ENCODE data around the gene DHX9.
"Not testable (repeated sequence)": the region's sequence is repeated elsewhere in the genome, so short reads cannot be mapped to it uniquely, and the experiment has no call there.

DHX9 gene

DNA sequence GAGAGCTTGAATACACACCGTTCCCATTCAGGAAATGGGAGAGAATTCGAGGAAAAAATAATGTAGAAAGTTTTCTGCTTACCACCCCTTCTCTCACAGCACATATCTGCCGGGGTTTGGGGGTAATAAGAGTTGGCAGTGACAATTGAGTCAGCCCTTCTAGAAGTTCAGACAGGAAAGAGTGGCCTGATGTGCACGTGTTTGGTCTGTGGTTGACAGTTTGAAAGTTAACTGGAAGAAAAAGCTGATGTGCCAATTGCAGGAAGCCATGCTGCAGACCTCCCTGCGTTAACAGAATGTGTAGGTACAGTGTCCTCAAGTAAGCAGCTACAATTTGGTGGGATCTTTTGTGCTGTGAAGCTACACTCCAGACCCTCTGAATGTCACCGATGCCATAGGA, 50.9 kb downstream of the DHX9 start:
- DNase-seq (ENCODE audit: low spot score): peak; percentile 63

DNA sequence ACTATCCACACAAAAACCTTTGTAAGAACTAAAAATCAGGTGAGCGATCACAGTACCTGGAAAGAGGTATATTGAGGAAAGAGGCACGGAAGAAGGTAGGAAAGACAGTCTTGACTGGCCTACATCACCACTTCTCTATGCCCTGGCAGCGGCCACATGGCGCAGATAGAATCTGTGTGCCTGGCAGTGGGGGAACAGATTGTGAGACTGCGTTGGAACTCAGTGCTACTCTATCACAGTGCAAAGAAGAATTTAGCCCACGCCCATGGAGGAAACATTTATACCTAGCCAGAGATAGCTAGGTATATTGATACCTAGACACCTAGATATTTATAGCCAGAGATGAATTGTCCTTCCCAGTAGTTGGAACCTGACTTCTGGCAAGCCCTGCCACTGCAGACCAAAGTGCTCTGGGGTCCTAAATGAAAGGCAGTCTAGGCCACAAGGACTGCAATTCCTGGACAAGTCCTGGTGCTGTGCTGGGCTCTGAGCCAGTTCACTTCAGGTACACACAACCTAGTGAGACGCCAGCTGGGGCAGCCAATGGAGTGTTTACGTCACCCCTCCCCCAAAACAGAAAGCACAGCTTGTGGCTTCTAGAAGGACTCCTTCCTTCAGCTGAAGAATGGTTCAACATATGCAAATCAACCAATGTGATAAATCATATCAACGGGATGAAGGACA, 51.9 kb downstream of the DHX9 start:
- no peak for DNase-seq (ENCODE audit: low spot score)

DNA sequence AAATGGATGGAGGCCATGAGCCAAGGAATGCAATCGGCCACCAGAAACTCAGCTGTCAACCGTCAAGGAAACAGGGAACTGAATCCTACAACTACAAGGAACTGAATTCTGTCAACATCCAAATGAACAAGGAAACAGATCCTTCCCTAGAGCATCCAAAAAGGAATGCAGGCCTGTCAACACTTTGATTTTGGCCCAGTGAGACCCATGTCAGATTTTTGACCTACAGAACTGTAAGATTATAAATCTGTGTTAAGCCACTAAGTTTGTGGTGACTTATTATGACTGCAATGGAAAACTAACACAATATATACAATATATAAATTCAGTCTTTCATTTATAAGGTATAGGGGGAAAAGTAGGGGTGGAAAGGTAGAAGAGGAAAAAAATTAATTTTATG, 58.5 kb downstream of the DHX9 start:
- DNase-seq (ENCODE audit: low spot score): no peak

DNA sequence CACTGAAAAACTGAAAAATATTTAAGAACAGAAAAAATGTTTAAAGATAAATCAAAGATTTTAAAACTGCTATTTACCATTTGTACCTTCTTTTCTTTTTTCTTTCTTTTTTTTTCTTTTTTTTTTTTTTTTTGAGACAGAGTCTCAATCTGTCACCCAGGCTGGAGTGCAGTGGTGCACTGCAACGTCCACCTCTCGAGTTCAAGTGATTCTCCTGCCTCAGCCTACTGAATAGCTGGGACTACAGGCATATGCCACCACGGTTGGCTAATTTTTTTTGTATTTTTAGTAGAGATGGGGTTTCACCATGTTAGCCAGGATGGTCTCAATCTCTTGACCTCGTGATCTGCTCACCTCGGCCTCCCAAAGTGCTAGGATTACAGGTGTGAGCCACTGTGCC, 62.8 kb downstream of the DHX9 start:
- DNase-seq (ENCODE audit: low spot score): not testable (repeated sequence)

DNA sequence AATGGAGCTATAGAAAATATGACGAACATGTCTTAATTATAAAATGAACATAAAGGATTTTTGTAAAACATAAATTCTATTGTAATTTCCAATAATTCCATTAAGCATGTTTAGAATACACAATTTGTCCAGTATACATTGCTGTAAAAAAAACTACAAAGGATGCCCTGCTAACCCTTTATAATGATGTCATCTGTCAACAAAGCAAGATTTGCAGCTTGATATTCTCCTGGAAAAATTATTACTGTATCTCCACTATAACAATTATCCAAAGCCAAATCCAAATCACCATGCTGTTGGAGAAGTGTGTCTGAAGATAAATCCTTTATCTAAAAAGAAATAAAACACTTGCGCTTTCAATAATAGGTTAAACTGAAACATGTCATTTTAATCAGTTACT, 66.2 kb downstream of the DHX9 start:
- DNase-seq (ENCODE audit: low spot score): no peak

DNA sequence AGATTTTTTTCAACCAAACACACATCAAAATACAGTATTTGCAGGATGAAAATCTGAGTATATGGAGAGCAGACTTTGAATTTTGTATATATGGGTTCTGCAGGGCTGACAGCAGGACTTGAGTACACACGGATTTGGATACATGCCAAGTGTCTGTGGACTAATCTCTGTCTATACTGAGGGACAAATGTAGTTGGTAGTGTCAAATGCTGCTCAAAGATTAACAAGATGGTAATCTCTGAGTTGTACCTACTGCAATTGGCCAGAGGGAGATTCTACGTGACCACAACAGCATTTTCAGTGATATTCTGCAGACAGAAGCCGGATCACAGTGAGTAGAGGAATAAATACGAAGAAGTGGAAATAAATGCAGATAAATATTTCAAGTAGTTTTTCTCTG, 70.4 kb downstream of the DHX9 start:
- no peak for DNase-seq (ENCODE audit: low spot score)

DNA sequence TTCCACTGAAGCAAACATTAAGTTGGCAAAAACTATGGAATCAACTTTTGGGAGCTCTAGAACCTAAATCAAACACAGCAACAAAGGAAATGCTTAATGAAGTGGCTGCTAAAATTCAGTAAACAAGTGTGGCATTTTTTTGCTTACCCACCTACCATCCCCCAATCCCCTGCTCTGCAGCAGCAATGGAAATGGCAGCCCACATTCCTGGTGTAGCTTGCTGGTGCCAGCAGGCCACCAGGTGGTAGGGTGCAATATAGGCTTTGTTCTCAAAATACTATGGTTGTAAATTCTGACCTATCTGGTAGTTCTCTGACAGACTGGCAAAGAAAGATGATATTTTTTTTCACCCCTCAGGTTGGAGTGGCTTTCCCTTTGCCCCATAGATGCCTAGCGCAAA, 71.0 kb downstream of the DHX9 start:
- DNase-seq (ENCODE audit: low spot score): no peak

DNA sequence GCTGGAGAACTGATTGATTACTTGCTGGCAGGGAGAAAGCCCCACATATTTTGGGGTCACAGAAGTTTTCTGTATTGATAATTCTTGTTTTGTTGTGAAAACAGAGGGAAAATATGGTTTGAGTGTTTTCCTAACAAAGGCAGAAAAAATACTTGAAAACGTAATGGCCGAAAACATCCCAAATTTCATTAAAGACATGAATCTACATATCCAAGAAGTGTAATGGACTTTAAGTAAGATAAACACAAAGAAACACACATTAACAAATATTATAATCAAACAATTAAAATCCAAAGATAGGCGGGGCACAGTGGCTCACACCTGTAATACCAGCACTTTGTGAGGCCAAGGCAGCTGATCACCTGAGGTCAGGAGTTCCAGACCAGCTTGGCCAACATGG, 74.3 kb downstream of the DHX9 start:
- no peak for DNase-seq (ENCODE audit: low spot score)

DNA sequence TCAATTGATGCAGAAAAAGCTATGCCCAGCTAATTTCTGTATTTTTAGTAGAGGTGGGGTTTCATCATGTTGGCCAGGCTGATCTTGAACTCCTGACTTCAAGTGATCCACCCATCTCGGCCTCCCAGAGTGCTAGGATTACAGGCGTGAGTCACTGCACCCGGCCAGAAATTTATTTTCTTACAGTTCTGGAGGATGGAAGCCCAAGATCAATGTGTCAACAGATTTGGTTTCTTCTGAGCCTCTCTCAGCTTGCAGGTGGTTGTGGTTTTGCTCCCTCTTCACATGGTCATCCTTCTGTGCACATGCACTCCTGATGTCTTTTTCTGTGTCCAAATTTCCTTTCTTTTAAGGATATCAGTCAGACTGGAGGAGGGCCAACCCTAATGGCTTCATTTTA, 78.2 kb downstream of the DHX9 start:
- DNase-seq (ENCODE audit: low spot score): peak; percentile 79

DNA sequence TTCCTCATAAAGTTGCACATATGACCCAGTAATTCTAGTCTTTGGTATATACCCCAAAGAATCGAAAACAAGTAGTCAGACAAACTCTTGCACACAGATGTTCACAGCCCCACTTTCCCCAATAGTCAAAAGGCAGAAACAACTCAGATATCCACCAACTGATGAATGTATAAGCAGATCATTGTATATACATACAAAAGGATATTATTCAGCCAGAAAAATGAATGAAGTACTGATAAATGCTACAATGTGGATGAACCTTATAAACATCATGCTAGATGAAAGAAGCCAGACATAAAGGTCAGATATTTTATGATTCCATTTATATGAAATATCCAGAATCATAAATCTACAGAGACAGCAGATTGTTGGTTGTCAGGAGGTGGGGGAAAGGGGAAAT, 86.5 kb downstream of the DHX9 start:
- DNase-seq (ENCODE audit: low spot score): no peak

DNA sequence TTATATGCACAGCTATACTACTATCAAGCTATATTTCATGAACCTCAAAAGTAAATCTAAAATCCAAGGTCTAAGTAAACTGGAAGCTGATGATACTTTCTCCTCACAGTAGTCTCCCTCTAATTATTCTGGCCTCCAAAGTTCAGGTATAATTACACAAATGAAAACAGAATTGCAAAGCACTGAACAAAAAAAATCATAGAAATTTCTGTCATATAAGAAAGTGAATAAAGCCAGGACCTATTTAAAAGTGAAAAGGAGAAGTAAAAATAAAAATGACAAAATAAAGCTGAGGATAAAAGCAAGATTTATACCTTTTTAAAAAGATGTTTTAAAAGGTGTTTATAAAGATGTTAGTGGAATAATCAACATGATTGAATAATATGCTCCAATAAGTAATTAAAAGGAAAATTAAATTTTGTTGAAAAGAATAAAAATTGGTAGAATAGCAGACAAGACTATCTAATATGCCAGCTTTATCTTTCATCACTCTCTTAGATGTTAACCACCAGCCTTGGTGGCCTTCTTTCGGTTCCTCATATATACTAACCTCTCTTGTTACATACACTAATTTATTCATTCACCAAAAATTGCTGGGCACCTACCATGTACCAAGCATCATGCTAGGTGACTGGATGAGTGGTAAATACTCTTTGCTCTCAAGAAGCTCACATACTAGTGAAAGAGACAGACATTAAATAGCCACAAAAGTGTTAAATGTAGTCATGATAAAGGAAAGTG, 88.7 kb downstream of the DHX9 start:
- peak; percentile 87 for DNase-seq (ENCODE audit: low spot score)

DNA sequence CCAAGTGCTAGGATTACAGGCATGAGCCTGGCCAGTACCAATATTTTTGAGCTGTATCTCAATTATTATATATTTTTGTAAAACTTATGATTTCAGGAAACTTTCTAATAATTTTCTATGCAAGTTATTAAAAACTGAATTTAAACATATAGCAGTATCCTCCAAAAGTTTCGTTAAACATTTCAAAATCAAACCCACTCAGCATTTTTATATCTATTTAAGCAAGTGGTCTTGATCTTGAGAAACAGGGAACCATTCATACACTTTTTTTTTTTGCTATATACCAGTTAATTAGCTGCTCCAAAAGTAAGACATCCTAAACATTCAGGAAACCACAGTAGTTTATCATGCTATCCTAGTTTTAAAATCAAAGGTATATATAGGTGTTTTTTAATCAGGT, 91.8 kb downstream of the DHX9 start:
- DNase-seq (ENCODE audit: low spot score): no peak

DNA sequence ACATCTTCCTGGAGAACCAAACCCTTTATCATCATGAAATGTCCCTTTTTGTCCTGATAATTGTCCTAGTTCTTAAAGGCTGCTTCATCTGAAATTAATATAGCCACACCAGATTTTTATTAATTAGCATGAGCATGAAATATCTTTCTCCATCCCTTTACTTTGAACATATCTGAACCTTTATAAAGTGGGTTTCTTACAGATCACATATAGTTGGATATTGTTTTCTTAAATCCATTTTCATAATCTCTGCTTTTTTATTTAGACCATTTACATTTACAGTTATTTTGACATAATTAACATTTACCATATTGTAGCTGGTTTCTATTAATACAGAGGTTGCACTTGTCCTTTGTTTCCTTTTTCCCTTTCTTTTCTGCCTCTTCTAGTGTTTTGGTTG, 96.6 kb downstream of the DHX9 start:
- DNase-seq (ENCODE audit: low spot score): no peak
